Stimulated activated CD8-positive, alpha-beta memory T cell treated with anti-CD3 and anti-CD28 coated beads, Interleukin-12 subunit alpha, Interleukin-12 subunit beta, amount 100 ng/mL, for 1 hour (primary cell): ENCODE measurements around the gene ZNF667.

Experiments
- DNase-seq: peaks from one replicate; pipeline ENCODE4 v3.0.0-alpha.2; 2020; ENCODE audit warnings: low read depth

ZNF667 gene

DNA sequence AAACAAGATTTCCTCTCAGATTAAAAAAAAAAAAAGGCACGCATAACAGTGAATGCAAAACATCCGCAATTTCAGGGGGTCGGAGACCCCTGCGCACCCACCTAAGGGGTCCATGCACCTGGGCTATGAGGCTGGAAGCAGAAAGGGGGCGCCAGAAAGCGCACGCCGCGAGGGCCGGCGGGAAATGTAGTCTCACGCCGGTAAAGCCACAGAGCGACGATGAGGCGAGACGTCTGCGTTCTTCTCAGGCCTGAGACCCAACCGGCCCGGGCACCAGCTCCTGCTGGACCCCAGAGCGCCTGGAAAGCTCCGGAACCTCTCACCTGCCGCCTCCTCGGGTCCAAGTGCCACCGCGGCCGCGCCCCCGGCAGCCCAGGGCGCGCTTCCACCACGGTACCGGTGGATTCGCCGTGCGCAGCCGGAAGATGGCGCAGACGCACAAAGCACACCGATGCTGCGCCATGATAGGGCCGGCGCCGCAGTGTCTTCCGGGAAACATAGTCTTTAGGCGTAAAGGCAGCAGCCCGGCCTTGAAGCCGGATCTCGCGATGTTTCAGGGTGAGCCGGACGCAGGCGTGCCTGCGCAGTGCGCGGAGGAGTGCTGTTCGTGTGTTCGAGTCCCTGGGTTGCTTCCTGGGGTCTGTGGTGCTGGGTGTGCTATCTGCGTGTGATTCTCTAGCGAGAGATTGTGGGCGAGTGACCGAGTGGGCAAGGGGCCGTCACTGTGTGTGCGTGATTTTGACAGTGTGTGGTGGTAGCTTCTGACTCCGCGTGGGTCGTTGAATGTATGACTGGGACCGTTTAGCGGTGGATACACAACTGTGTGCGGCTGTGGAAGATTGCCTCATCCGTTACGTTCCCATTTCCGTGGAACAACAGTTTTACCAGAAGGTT is 83.8 kb downstream of the ZNF667 start, which contains the start of gene ZNF582:
TSS of gene ZNF582 (minus strand) at position 416 of the 894 bp plus-strand sequence. CDS start 1,782 bp downstream, outside the sequence.
- DNase-seq, result peak; percentile 84
